Endodermal cell (in vitro differentiated cells): ENCODE results near the gene SBDS. TPM values are rescaled to one million over a fixed set of nuclear protein-coding genes. Genes with fewer than 3 reads are reported as not detected.

Experiments
- DNase-seq: peaks from one replicate; pipeline ENCODE4 v3.0.0-alpha.2; 2017
- H3K27ac ChIP-seq: 2 replicates; pipeline ENCODE4 v1.5.1; 2013; ENCODE audit warnings: mild to moderate bottlenecking, low read depth, low read length, moderate library complexity
- H3K27me3 ChIP-seq: 2 replicates; pipeline ENCODE4 v1.6.1; 2013; ENCODE audit warnings: mild to moderate bottlenecking, low read length, moderate library complexity; ENCODE audit not compliant: insufficient read depth, control insufficient read depth, poor library complexity, severe bottlenecking
- H3K36me3 ChIP-seq: 2 replicates; pipeline ENCODE4 v1.7.0; 2013; ENCODE audit warnings: mild to moderate bottlenecking, low read length, moderate library complexity; ENCODE audit not compliant: control insufficient read depth, insufficient read depth
- H3K4me1 ChIP-seq: one replicate; pipeline ENCODE4 v1.7.0; 2013; ENCODE audit warnings: low read length; ENCODE audit not compliant: control insufficient read depth, insufficient read depth
- H3K4me3 ChIP-seq: 2 replicates; pipeline ENCODE4 v1.5.1; 2013; ENCODE audit warnings: mild to moderate bottlenecking, low read length, moderate library complexity
- H3K9ac ChIP-seq: 2 replicates; pipeline ENCODE4 v1.6.1; 2013; ENCODE audit warnings: mild to moderate bottlenecking, low read length, moderate library complexity; ENCODE audit not compliant: poor library complexity, severe bottlenecking; ENCODE audit errors: extremely low read depth
- H3K9me3 ChIP-seq: 2 replicates; pipeline ENCODE4 v1.6.1; 2013; ENCODE audit warnings: mild to moderate bottlenecking, low read length, moderate library complexity; ENCODE audit not compliant: control insufficient read depth
- H3K27ac Mint-ChIP-seq: 2 replicates; pipeline ENCODE4 v1.8.0; 2020; ENCODE audit warnings: mixed read lengths
- H3K27me3 Mint-ChIP-seq: 2 replicates; pipeline ENCODE4 v1.8.0; 2021; ENCODE audit warnings: mild to moderate bottlenecking, mixed read lengths; ENCODE audit not compliant: insufficient read depth
- H3K36me3 Mint-ChIP-seq: 2 replicates; pipeline ENCODE4 v1.8.0; 2020; ENCODE audit warnings: low read depth, mixed read lengths
- H3K4me1 Mint-ChIP-seq: 2 replicates; pipeline ENCODE4 v1.8.0; 2020; ENCODE audit warnings: mixed read lengths
- H3K4me3 Mint-ChIP-seq: 2 replicates; pipeline ENCODE4 v1.8.0; 2020; ENCODE audit warnings: mild to moderate bottlenecking, moderate library complexity, mixed read lengths
- H3K9me3 Mint-ChIP-seq: 2 replicates; pipeline ENCODE4 v1.8.0; 2020; ENCODE audit warnings: mild to moderate bottlenecking, mixed read lengths
- CTCF ChIP-seq: fragments of 200-600 bp; sonication (generic); conservative IDR thresholded peaks from 2 replicates; pipeline ENCODE4 v1.5.0; 2021; ENCODE audit warnings: antibody characterized with exemption, mild to moderate bottlenecking
- WGBS, 2 experiments: methylation state at CpG; one replicate each; pipeline versions ENCODE4 v1.1.5 to v1.1.7; 2013; ENCODE audit warnings: missing lambda C conversion rate in 2 of 2, mixed read lengths in 1 of 2; ENCODE audit not compliant: insufficient coverage in 1 of 2, insufficient read length in 1 of 2; 5-methylcytosine and 5-hydroxymethylcytosine counted together
- total RNA-seq, 2 donors: library from RNA; stranded (reverse); fragmentation: NEBNext Ultra II Directional in 1 of 2; extraction: Animal tissue kit (Norgen Biotek cat#: 25700) in 1 of 2; gene quantifications; 2 replicates in 1 of 2; 3 replicates in 1 of 2; pipeline ENCODE4 v1.2.1, GENCODE V29; 2021

SBDS gene
- total RNA-seq, 2 donors from 2014 or later, result 22.6 to 28.5 TPM

GRCh38 chr7:66961096-66961495, 34.3 kb downstream of the SBDS start:
- Histone ChIP-seq H3K27me3 (no peaks in the 10 kb centered on the region), H3K4me3 (no peak overlapping the region), H3K27ac (no peak overlapping the region), H3K36me3 (peaks cover 21% of the 10 kb centered on the region), H3K9ac (no peak overlapping the region), H3K4me1 (no peaks in the 10 kb centered on the region), H3K9me3 (peaks cover 6% of the 10 kb centered on the region)
- Mint-ChIP-seq H3K9me3 (peaks cover 14% of the 10 kb centered on the region), H3K4me3 (no peak overlapping the region), H3K36me3 (peaks cover 45% of the 10 kb centered on the region), H3K4me1 (no peaks in the 10 kb centered on the region), H3K27ac (no peak overlapping the region), H3K27me3 (no peaks in the 10 kb centered on the region)
- DNase-seq, result no peak
- WGBS, 2 experiments, result 94 to 96% methylated on average over 4 to 5 of the region's 5 CpGs
- no peak for TF ChIP-seq CTCF

- 86 to 93% methylated on average over 3 to 4 of the region's 4 CpGs for WGBS, 2 experiments
- Histone ChIP-seq H3K9ac (no peak overlapping the region), H3K27me3 (no peaks in the 10 kb centered on the region), H3K27ac (no peak overlapping the region), H3K4me1 (no peaks in the 10 kb centered on the region), H3K4me3 (no peak overlapping the region), H3K36me3 (peaks cover 30% of the 10 kb centered on the region), H3K9me3 (no peaks in the 10 kb centered on the region)
- no peak for DNase-seq
- Mint-ChIP-seq H3K9me3 (peaks cover 8% of the 10 kb centered on the region), H3K4me1 (no peaks in the 10 kb centered on the region), H3K27ac (no peak overlapping the region), H3K4me3 (no peak overlapping the region), H3K27me3 (no peaks in the 10 kb centered on the region), H3K36me3 (peaks cover 52% of the 10 kb centered on the region)
- no peak for TF ChIP-seq CTCF
These were observed 35.2 kb downstream of the SBDS start for GRCh38 chr7:66960192-66960591.

GRCh38 chr7:66958538-66959350, 36.6 kb downstream of the SBDS start:
- H3K27ac Mint-ChIP-seq, result no peak overlapping the region
- DNase-seq, result no peak

More at GRCh38 chr7:66958538-66959350, 36.6 kb downstream of the SBDS start:
- 93 to 96% methylated on average over 13 to 17 of the region's 17 CpGs for WGBS, 2 experiments
- no peak overlapping the region for H3K4me3 Mint-ChIP-seq
- Histone ChIP-seq H3K9me3 (no peaks in the 10 kb centered on the region), H3K27me3 (no peaks in the 10 kb centered on the region), H3K27ac (no peak overlapping the region), H3K36me3 (peaks cover 39% of the 10 kb centered on the region), H3K4me3 (no peak overlapping the region), H3K4me1 (no peaks in the 10 kb centered on the region), H3K9ac (no peak overlapping the region)
- no peaks in the 10 kb centered on the region for H3K9me3 Mint-ChIP-seq
- peaks cover 58% of the 10 kb centered on the region for H3K36me3 Mint-ChIP-seq
- TF ChIP-seq CTCF, result no peak
- H3K27me3 Mint-ChIP-seq, result no peaks in the 10 kb centered on the region
- no peaks in the 10 kb centered on the region for H3K4me1 Mint-ChIP-seq
